H9 (cell line): ENCODE measurements around the gene SDR42E1. TPM values are rescaled to one million over a fixed set of nuclear protein-coding genes. Genes with fewer than 3 reads are reported as not detected.

Experiments used
- DNase-seq: peaks from one replicate; pipeline ENCODE4 v3.0.0-alpha.2; 2017
- H2AFZ ChIP-seq: one replicate; pipeline ENCODE4 v1.6.1; 2013; ENCODE audit warnings: mild to moderate bottlenecking, low read length, control low read depth, moderate library complexity
- H2AK5ac ChIP-seq: 2 replicates; pipeline ENCODE4 v1.6.1; 2013; ENCODE audit warnings: low read length, control low read depth, mixed read lengths; ENCODE audit not compliant: insufficient read length
- H2BK120ac ChIP-seq: one replicate; pipeline ENCODE4 v1.6.1; 2013; ENCODE audit warnings: low read depth, mild to moderate bottlenecking, low read length, control low read depth, inconsistent platforms; ENCODE audit not compliant: poor library complexity, severe bottlenecking
- H2BK12ac ChIP-seq: 2 replicates; pipeline ENCODE4 v1.6.1; 2013; ENCODE audit warnings: low read length, control low read depth, mixed read lengths, low read depth; ENCODE audit not compliant: insufficient read length
- H2BK15ac ChIP-seq: 2 replicates; pipeline ENCODE4 v1.6.1; 2013; ENCODE audit warnings: low read depth, low read length, control low read depth
- H2BK20ac ChIP-seq: one replicate; pipeline ENCODE4 v1.6.1; 2013; ENCODE audit warnings: low read depth, mild to moderate bottlenecking, low read length, control low read depth, inconsistent platforms; ENCODE audit not compliant: poor library complexity, severe bottlenecking
- H2BK5ac ChIP-seq: 2 replicates; pipeline ENCODE4 v1.6.1; 2013; ENCODE audit warnings: low read length, control low read depth, mixed read lengths; ENCODE audit not compliant: insufficient read length
- H3K14ac ChIP-seq: 2 replicates; pipeline ENCODE4 v1.6.1; 2013; ENCODE audit warnings: low read length, control low read depth; ENCODE audit not compliant: insufficient read depth
- H3K18ac ChIP-seq: 2 replicates; pipeline ENCODE4 v1.6.1; 2013; ENCODE audit warnings: low read depth, mild to moderate bottlenecking, mixed read lengths, low read length, control low read depth; ENCODE audit not compliant: insufficient read length
- H3K23ac ChIP-seq: 2 replicates; pipeline ENCODE4 v1.6.1; 2013; ENCODE audit warnings: low read length, control low read depth, mixed read lengths, low read depth; ENCODE audit not compliant: insufficient read length
- H3K23me2 ChIP-seq: 2 replicates; pipeline ENCODE4 v1.6.1; 2013; ENCODE audit warnings: low read depth, mild to moderate bottlenecking, mixed read lengths, low read length, control low read depth; ENCODE audit not compliant: insufficient read length, poor library complexity, severe bottlenecking
- H3K27ac ChIP-seq: 2 replicates; pipeline ENCODE4 v1.5.1; 2013; ENCODE audit warnings: low read length, control low read depth, mixed read lengths, low read depth; ENCODE audit not compliant: insufficient read length
- H3K27me3 ChIP-seq: 2 replicates; pipeline ENCODE4 v1.6.1; 2013; ENCODE audit warnings: low read length, control low read depth, inconsistent platforms; ENCODE audit not compliant: insufficient read depth
- H3K4ac ChIP-seq: 2 replicates; pipeline ENCODE4 v1.6.1; 2013; ENCODE audit warnings: low read depth, mild to moderate bottlenecking, control low read depth, inconsistent platforms, low read length, moderate library complexity
- H3K4me1 ChIP-seq: 2 replicates; pipeline ENCODE4 v1.6.1; 2013; ENCODE audit warnings: low read length, control low read depth, inconsistent platforms; ENCODE audit not compliant: insufficient read depth
- H3K4me2 ChIP-seq: 2 replicates; pipeline ENCODE4 v1.6.1; 2013; ENCODE audit warnings: low read length, control low read depth, mixed read lengths; ENCODE audit not compliant: insufficient read length, insufficient read depth
- H3K56ac ChIP-seq: 2 replicates; pipeline ENCODE4 v1.6.1; 2013; ENCODE audit warnings: low read depth, mild to moderate bottlenecking, mixed read lengths, low read length, control low read depth; ENCODE audit not compliant: insufficient read length
- H3K79me1 ChIP-seq: 2 replicates; pipeline ENCODE4 v1.6.1; 2013; ENCODE audit warnings: low read depth, mild to moderate bottlenecking, moderate library complexity, low read length, control low read depth, inconsistent platforms; ENCODE audit not compliant: insufficient read depth, poor library complexity, severe bottlenecking
- H3K79me2 ChIP-seq: 2 replicates; pipeline ENCODE4 v1.6.1; 2013; ENCODE audit warnings: low read length, control low read depth, inconsistent platforms; ENCODE audit not compliant: insufficient read depth
- H3K9ac ChIP-seq: 2 replicates; pipeline ENCODE4 v1.6.1; 2013; ENCODE audit warnings: low read length, control low read depth, mixed read lengths; ENCODE audit not compliant: insufficient read length; ENCODE audit errors: extremely low read depth
- H3K9me3 ChIP-seq: one replicate; pipeline ENCODE4 v1.6.1; 2013; ENCODE audit warnings: low read depth, low read length, inconsistent platforms; ENCODE audit not compliant: control insufficient read depth
- H3T11ph ChIP-seq: one replicate; pipeline ENCODE4 v1.6.1; 2013; ENCODE audit warnings: mild to moderate bottlenecking, low read length, control low read depth, inconsistent platforms
- H4K20me1 ChIP-seq: one replicate; pipeline ENCODE4 v1.6.1; 2013; ENCODE audit not compliant: control insufficient read depth, insufficient read length, insufficient read depth
- H4K5ac ChIP-seq: 2 replicates; pipeline ENCODE4 v1.6.1; 2013; ENCODE audit warnings: low read depth, mild to moderate bottlenecking, mixed read lengths, low read length, control low read depth; ENCODE audit not compliant: insufficient read length
- H4K8ac ChIP-seq: replicated peaks from 2 replicates; pipeline ENCODE4 v1.6.1; 2013; ENCODE audit warnings: low read length, control low read depth, mixed read lengths, low read depth; ENCODE audit not compliant: insufficient read length
- H4K91ac ChIP-seq: 2 replicates; pipeline ENCODE4 v1.6.1; 2013; ENCODE audit warnings: low read depth, mild to moderate bottlenecking, moderate library complexity, mixed read lengths, low read length, control low read depth; ENCODE audit not compliant: insufficient read length
- H3K27ac Mint-ChIP-seq, 3 experiments: 2 replicates in 2 of 3; 3 replicates in 1 of 3; pipeline ENCODE4 v1.8.0; 2020 to 2021; ENCODE audit warnings: mixed read lengths in 3 of 3, mild to moderate bottlenecking in 1 of 3, moderate library complexity in 1 of 3
- H3K27me3 Mint-ChIP-seq: 2 replicates; pipeline ENCODE4 v1.8.0; 2021; ENCODE audit warnings: low read depth, mild to moderate bottlenecking, moderate library complexity, mixed read lengths
- H3K36me3 Mint-ChIP-seq, 3 experiments: 2 replicates in 2 of 3; 3 replicates in 1 of 3; pipeline ENCODE4 v1.8.0; 2020 to 2021; ENCODE audit warnings: low read depth in 3 of 3, mixed read lengths in 3 of 3; ENCODE audit not compliant: insufficient read depth in 1 of 3
- H3K4me1 Mint-ChIP-seq, 2 experiments: 2 replicates each; pipeline ENCODE4 v1.8.0; 2020; ENCODE audit warnings: mixed read lengths in 2 of 2
- H3K4me3 Mint-ChIP-seq, 2 experiments: 2 replicates in 1 of 2; 3 replicates in 1 of 2; pipeline ENCODE4 v1.8.0; 2020 to 2021; ENCODE audit warnings: mild to moderate bottlenecking in 2 of 2, mixed read lengths in 2 of 2, moderate library complexity in 1 of 2
- H3K9me3 Mint-ChIP-seq, 2 experiments: 2 replicates in 1 of 2; 3 replicates in 1 of 2; pipeline ENCODE4 v1.8.0; 2020; ENCODE audit warnings: mild to moderate bottlenecking in 2 of 2, mixed read lengths in 2 of 2, moderate library complexity in 1 of 2
- WGBS: extraction: QIAGEN DNeasy Blood & Tissue Kit; methylation state at CpG from one replicate; pipeline ENCODE4 v1.1.7; 2013; ENCODE audit warnings: missing lambda C conversion rate, low lambda C conversion rate, mixed read lengths; ENCODE audit not compliant: insufficient read length; ENCODE audit errors: extremely low coverage; 5-methylcytosine and 5-hydroxymethylcytosine counted together
- total RNA-seq: library from RNA; stranded (reverse); gene quantifications from 2 replicates; pipeline ENCODE4 v1.2.1, GENCODE V29; 2021
- TF ChIP-seq, protein P1 (sequence below): fragments of 200-600 bp; sonication (generic); conservative IDR thresholded peaks from 3 replicates; pipeline ENCODE4 v1.8.0; 2021; ENCODE audit warnings: antibody characterized with exemption, mild to moderate bottlenecking

Gene SDR42E1
- total RNA-seq, 1 experiment from 2014 or later: not detected

DNA sequence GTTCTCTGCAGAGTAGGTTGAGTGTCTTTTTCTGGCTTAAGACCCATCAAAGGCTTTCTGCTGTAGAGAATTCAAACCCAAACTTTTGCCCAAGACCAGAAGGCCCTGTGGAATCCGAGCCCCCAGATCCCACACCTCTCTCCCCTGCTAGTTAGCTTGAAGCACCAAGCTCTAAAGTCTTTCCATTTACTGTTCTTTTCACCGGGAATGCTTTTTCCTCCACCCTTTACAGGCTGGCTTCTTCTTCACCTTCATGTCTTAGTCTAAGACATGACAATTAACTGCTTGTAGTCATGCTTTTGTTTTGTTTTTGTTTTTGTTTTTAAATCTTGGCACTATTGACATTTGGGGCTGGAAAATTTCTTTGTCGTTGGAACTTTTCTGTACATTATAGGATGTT is 39.2 kb upstream of the SDR42E1 start:
- WGBS: no CpG with 5 or more reads among the region's 3 CpGs
- Mint-ChIP-seq H3K36me3 (no peaks in the 10 kb centered on the region), H3K27ac (no peak overlapping the region), H3K27me3 (peaks cover 5% of the 10 kb centered on the region; the same call in 1 of the 2 replicates), H3K4me1 (no peaks in the 10 kb centered on the region), H3K4me3 (no peak overlapping the region), H3K9me3 (no peaks in the 10 kb centered on the region)
- no peak for DNase-seq
- no peak overlapping the region for H2AFZ ChIP-seq
- H3K4ac ChIP-seq: no peak overlapping the region
- H3K9me3 ChIP-seq: no peaks in the 10 kb centered on the region
- no peaks in the 10 kb centered on the region for H3K79me1 ChIP-seq
- H4K8ac ChIP-seq: no peak overlapping the region
- H2BK15ac ChIP-seq: no peak overlapping the region
- no peak overlapping the region for H3K56ac ChIP-seq
- no peak overlapping the region for H3K18ac ChIP-seq
- no peak overlapping the region for H3K23ac ChIP-seq
- H2BK5ac ChIP-seq: no peak overlapping the region
- no peak overlapping the region for H2AK5ac ChIP-seq
- H4K20me1 ChIP-seq: no peaks in the 10 kb centered on the region
- H3K4me1 ChIP-seq: no peaks in the 10 kb centered on the region
- H3K27me3 ChIP-seq: 0 out of 2 replicates have a peak, but pooled peaks cover 2% of the 10 kb centered on the region
- H3K23me2 ChIP-seq: no peaks in the 10 kb centered on the region
- H4K5ac ChIP-seq: no peak overlapping the region
- H3K27ac ChIP-seq: no peak overlapping the region
- no peak overlapping the region for H2BK12ac ChIP-seq
- H2BK120ac ChIP-seq: no peak overlapping the region
- no peak overlapping the region for H4K91ac ChIP-seq
- no peak overlapping the region for H2BK20ac ChIP-seq
- H3T11ph ChIP-seq: no peak overlapping the region
- H3K79me2 ChIP-seq: no peaks in the 10 kb centered on the region
- TF ChIP-seq, protein P1, sequence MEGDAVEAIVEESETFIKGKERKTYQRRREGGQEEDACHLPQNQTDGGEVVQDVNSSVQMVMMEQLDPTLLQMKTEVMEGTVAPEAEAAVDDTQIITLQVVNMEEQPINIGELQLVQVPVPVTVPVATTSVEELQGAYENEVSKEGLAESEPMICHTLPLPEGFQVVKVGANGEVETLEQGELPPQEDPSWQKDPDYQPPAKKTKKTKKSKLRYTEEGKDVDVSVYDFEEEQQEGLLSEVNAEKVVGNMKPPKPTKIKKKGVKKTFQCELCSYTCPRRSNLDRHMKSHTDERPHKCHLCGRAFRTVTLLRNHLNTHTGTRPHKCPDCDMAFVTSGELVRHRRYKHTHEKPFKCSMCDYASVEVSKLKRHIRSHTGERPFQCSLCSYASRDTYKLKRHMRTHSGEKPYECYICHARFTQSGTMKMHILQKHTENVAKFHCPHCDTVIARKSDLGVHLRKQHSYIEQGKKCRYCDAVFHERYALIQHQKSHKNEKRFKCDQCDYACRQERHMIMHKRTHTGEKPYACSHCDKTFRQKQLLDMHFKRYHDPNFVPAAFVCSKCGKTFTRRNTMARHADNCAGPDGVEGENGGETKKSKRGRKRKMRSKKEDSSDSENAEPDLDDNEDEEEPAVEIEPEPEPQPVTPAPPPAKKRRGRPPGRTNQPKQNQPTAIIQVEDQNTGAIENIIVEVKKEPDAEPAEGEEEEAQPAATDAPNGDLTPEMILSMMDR: no peak
- no peak overlapping the region for H3K14ac ChIP-seq
- H3K4me2 ChIP-seq: no peak overlapping the region
- H3K9ac ChIP-seq: no peak overlapping the region
